Right lobe of liver (tissue), 4 donors: Measurements from ENCODE around the gene POTEG.
"Not testable (repeated sequence)": the region's sequence is repeated elsewhere in the genome, so short reads cannot be mapped to it uniquely, and the experiment has no call there.

Source experiments
- POLR2A ChIP-seq: fragments of 450-650 bp; IDR thresholded peaks from one replicate; pipeline ENCODE4 v1.6.1; 2017; ENCODE audit warnings: antibody characterized with exemption, mild to moderate bottlenecking
- TF ChIP-seq, protein P1 (sequence below), 4 donors: fragments of 200-600 bp in 3 of 4; fragments of 450-650 bp in 1 of 4; IDR thresholded peaks; one replicate each; pipeline versions ENCODE4 v1.5.1 to v1.8.0; 2016 to 2022; ENCODE audit warnings: antibody characterized with exemption in 4 of 4, mild to moderate bottlenecking in 2 of 4
- donor health status: DM: no; HTN: no; CAD: no.
- donor health status: DM: no; HTN: no; CAD: no.
- donor health status: DM: no; HTN: yes; CAD: no.

- TF ChIP-seq POLR2A = not testable (repeated sequence)
- TF ChIP-seq, protein P1, sequence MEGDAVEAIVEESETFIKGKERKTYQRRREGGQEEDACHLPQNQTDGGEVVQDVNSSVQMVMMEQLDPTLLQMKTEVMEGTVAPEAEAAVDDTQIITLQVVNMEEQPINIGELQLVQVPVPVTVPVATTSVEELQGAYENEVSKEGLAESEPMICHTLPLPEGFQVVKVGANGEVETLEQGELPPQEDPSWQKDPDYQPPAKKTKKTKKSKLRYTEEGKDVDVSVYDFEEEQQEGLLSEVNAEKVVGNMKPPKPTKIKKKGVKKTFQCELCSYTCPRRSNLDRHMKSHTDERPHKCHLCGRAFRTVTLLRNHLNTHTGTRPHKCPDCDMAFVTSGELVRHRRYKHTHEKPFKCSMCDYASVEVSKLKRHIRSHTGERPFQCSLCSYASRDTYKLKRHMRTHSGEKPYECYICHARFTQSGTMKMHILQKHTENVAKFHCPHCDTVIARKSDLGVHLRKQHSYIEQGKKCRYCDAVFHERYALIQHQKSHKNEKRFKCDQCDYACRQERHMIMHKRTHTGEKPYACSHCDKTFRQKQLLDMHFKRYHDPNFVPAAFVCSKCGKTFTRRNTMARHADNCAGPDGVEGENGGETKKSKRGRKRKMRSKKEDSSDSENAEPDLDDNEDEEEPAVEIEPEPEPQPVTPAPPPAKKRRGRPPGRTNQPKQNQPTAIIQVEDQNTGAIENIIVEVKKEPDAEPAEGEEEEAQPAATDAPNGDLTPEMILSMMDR (IDR thresholded peaks at IDR 0.05) = not testable (repeated sequence)
Measured at GRCh38 chr14:19371767-19372166, 62.4 kb downstream of the POTEG start.
